ENCODE results near the gene SETD5.
A peak's percentile ranks its signal among the peaks of the same experiment; 100 is the strongest.

Gene SETD5

GRCh38 chr3:9402410-9403228 is 5.2 kb downstream of the SETD5 start:
- Histone ChIP-seq H2BK15ac (ENCODE audit: low read length) (no peak overlapping the region), H4K91ac (ENCODE audit: low read depth, low read length, poor library complexity) (no peak overlapping the region), H3K18ac (ENCODE audit: low read length) (no peak overlapping the region), H2AFZ (ENCODE audit: low read length) (no peak overlapping the region), H3K4me2 (ENCODE audit: insufficient read depth, low read length, poor library complexity, severe bottlenecking) (peak overlapping the region; percentile 46), H3K9ac (ENCODE audit: low read depth, low read length, poor library complexity) (no peak overlapping the region), H3K36me3 (replicated peaks in 1 of 2; ENCODE audit: control insufficient read depth in 2 of 2, insufficient read depth in 2 of 2, low read length in 2 of 2) (peaks cover 0 to 6% of the 10 kb centered on the region in 2 donors), H2AK5ac (ENCODE audit: low read depth, low read length) (no peak overlapping the region), H2BK120ac (ENCODE audit: low read depth, low read length) (no peak overlapping the region), H2BK12ac (ENCODE audit: low read length) (no peak overlapping the region), H3K14ac (ENCODE audit: low read length) (no peak overlapping the region), H3K4ac (ENCODE audit: low read length) (no peak overlapping the region), H3K4me1 (ENCODE audit: control insufficient read depth in 2 of 2, insufficient read depth in 1 of 2, low read depth in 1 of 2, low read length in 2 of 2) (peaks cover 6 to 39% of the 10 kb centered on the region in 2 donors), H2BK5ac (ENCODE audit: low read length) (no peak overlapping the region), H3K4me3 (ENCODE audit: low read length in 2 of 2) (peak overlapping the region; percentile 31 to 47), H3K9me3 (replicated peaks in 1 of 2; ENCODE audit: control insufficient read depth in 2 of 2, insufficient read depth in 1 of 2, low read depth in 1 of 2, low read length in 2 of 2) (peaks cover 0 to 6% of the 10 kb centered on the region in 2 donors), H3K27ac (replicated peaks; ENCODE audit: low read length) (peak overlapping the region; percentile 98), H3K23ac (ENCODE audit: low read depth, low read length, poor library complexity) (no peak overlapping the region), H4K8ac (ENCODE audit: low read depth, low read length) (no peak overlapping the region), H3K27me3 (ENCODE audit: control insufficient read depth in 3 of 3, insufficient read depth in 3 of 3, low read depth in 1 of 3, low read length in 3 of 3) (no peaks in the 10 kb centered on the region), H3K79me1 (ENCODE audit: low read depth, low read length) (no peaks in the 10 kb centered on the region)
- no CpG with 5 or more reads among the region's 3 CpGs for WGBS, 2 donors (ENCODE audit: extremely low coverage in 2 of 2, insufficient read length in 2 of 2, insufficient replicate concordance in 1 of 2)
- peak; percentile 80 for DNase-seq (ENCODE audit: low spot score)

- no peaks in the 10 kb centered on the region for H3K27me3 ChIP-seq (ENCODE audit: control insufficient read depth in 3 of 3, insufficient read depth in 3 of 3, low read depth in 1 of 3, low read length in 3 of 3)
- H3K27ac ChIP-seq (replicated peaks; ENCODE audit: low read length): no peak overlapping the region
- H3K4me1 ChIP-seq (ENCODE audit: control insufficient read depth in 2 of 2, insufficient read depth in 1 of 2, low read depth in 1 of 2, low read length in 2 of 2): peaks cover 6 to 39% of the 10 kb centered on the region in 2 donors
- no peak overlapping the region for H3K4me2 ChIP-seq (ENCODE audit: insufficient read depth, low read length, poor library complexity, severe bottlenecking)
- DNase-seq (ENCODE audit: low spot score): no peak
- H2BK5ac ChIP-seq (ENCODE audit: low read length): no peak overlapping the region
- H2BK12ac ChIP-seq (ENCODE audit: low read length): no peak overlapping the region
- no peak overlapping the region for H4K91ac ChIP-seq (ENCODE audit: low read depth, low read length, poor library complexity)
- peaks cover 0 to 6% of the 10 kb centered on the region in 2 donors for H3K36me3 ChIP-seq (replicated peaks in 1 of 2; ENCODE audit: control insufficient read depth in 2 of 2, insufficient read depth in 2 of 2, low read length in 2 of 2)
- H3K9me3 ChIP-seq (replicated peaks in 1 of 2; ENCODE audit: control insufficient read depth in 2 of 2, insufficient read depth in 1 of 2, low read depth in 1 of 2, low read length in 2 of 2): peaks cover 1 to 8% of the 10 kb centered on the region in 2 donors
- no peaks in the 10 kb centered on the region for H3K79me1 ChIP-seq (ENCODE audit: low read depth, low read length)
- H3K18ac ChIP-seq (ENCODE audit: low read length): no peak overlapping the region
- no peak overlapping the region for H2BK120ac ChIP-seq (ENCODE audit: low read depth, low read length)
- H3K4me3 ChIP-seq (ENCODE audit: low read length in 2 of 2): no peak overlapping the region
- no peak overlapping the region for H3K4ac ChIP-seq (ENCODE audit: low read length)
- no peak overlapping the region for H2BK15ac ChIP-seq (ENCODE audit: low read length)
- H2AFZ ChIP-seq (ENCODE audit: low read length): no peak overlapping the region
- H3K23ac ChIP-seq (ENCODE audit: low read depth, low read length, poor library complexity): no peak overlapping the region
- no CpG with 5 or more reads among the region's 2 CpGs for WGBS, 2 donors (ENCODE audit: extremely low coverage in 2 of 2, insufficient read length in 2 of 2, insufficient replicate concordance in 1 of 2)
- no peak overlapping the region for H3K14ac ChIP-seq (ENCODE audit: low read length)
- H3K9ac ChIP-seq (ENCODE audit: low read depth, low read length, poor library complexity): no peak overlapping the region
- H2AK5ac ChIP-seq (ENCODE audit: low read depth, low read length): no peak overlapping the region
- no peak overlapping the region for H4K8ac ChIP-seq (ENCODE audit: low read depth, low read length)
Observed at GRCh38 chr3:9403463-9403862, 6.0 kb downstream of the SETD5 start.

GRCh38 chr3:9404680-9405079 is 7.3 kb downstream of the SETD5 start:
- no peak for DNase-seq (ENCODE audit: low spot score)
- Histone ChIP-seq H3K14ac (ENCODE audit: low read length) (no peak overlapping the region), H3K9ac (ENCODE audit: low read depth, low read length, poor library complexity) (no peak overlapping the region), H2BK15ac (ENCODE audit: low read length) (no peak overlapping the region), H2BK12ac (ENCODE audit: low read length) (no peak overlapping the region), H2AFZ (ENCODE audit: low read length) (no peak overlapping the region), H3K4me1 (ENCODE audit: control insufficient read depth in 2 of 2, insufficient read depth in 1 of 2, low read depth in 1 of 2, low read length in 2 of 2) (peaks cover 6 to 39% of the 10 kb centered on the region in 2 donors), H4K8ac (ENCODE audit: low read depth, low read length) (no peak overlapping the region), H3K4ac (ENCODE audit: low read length) (no peak overlapping the region), H3K36me3 (replicated peaks in 1 of 2; ENCODE audit: control insufficient read depth in 2 of 2, insufficient read depth in 2 of 2, low read length in 2 of 2) (peaks cover 0 to 15% of the 10 kb centered on the region in 2 donors), H3K27ac (replicated peaks; ENCODE audit: low read length) (peak overlapping the region; percentile 16), H2BK5ac (ENCODE audit: low read length) (no peak overlapping the region), H3K27me3 (ENCODE audit: control insufficient read depth in 3 of 3, insufficient read depth in 3 of 3, low read depth in 1 of 3, low read length in 3 of 3) (no peaks in the 10 kb centered on the region), H3K79me1 (ENCODE audit: low read depth, low read length) (no peaks in the 10 kb centered on the region), H4K91ac (ENCODE audit: low read depth, low read length, poor library complexity) (no peak overlapping the region), H3K18ac (ENCODE audit: low read length) (no peak overlapping the region), H2AK5ac (ENCODE audit: low read depth, low read length) (no peak overlapping the region), H2BK120ac (ENCODE audit: low read depth, low read length) (no peak overlapping the region), H3K4me3 (ENCODE audit: low read length in 2 of 2) (no peak overlapping the region), H3K4me2 (ENCODE audit: insufficient read depth, low read length, poor library complexity, severe bottlenecking) (no peak overlapping the region), H3K23ac (ENCODE audit: low read depth, low read length, poor library complexity) (no peak overlapping the region), H3K9me3 (replicated peaks in 1 of 2; ENCODE audit: control insufficient read depth in 2 of 2, insufficient read depth in 1 of 2, low read depth in 1 of 2, low read length in 2 of 2) (peaks cover 1 to 19% of the 10 kb centered on the region in 2 donors)
- WGBS, 2 donors (ENCODE audit: extremely low coverage in 2 of 2, insufficient read length in 2 of 2, insufficient replicate concordance in 1 of 2): no CpG with 5 or more reads among the region's 1 CpG

GRCh38 chr3:9405756-9406155 is 8.3 kb downstream of the SETD5 start:
- no peak overlapping the region for H3K4me3 ChIP-seq (ENCODE audit: low read length in 2 of 2)
- no peak overlapping the region for H4K91ac ChIP-seq (ENCODE audit: low read depth, low read length, poor library complexity)
- H3K27me3 ChIP-seq (ENCODE audit: control insufficient read depth in 3 of 3, insufficient read depth in 3 of 3, low read depth in 1 of 3, low read length in 3 of 3): no peaks in the 10 kb centered on the region
- H2AFZ ChIP-seq (ENCODE audit: low read length): no peak overlapping the region
- H2BK12ac ChIP-seq (ENCODE audit: low read length): no peak overlapping the region
- no peaks in the 10 kb centered on the region for H3K79me1 ChIP-seq (ENCODE audit: low read depth, low read length)
- no peak overlapping the region for H4K8ac ChIP-seq (ENCODE audit: low read depth, low read length)
- no peak overlapping the region for H3K9ac ChIP-seq (ENCODE audit: low read depth, low read length, poor library complexity)
- WGBS, 2 donors (ENCODE audit: extremely low coverage in 2 of 2, insufficient read length in 2 of 2, insufficient replicate concordance in 1 of 2): no CpG with 5 or more reads among the region's 3 CpGs
- DNase-seq (ENCODE audit: low spot score): no peak
- H3K14ac ChIP-seq (ENCODE audit: low read length): no peak overlapping the region
- peaks cover 5 to 37% of the 10 kb centered on the region in 2 donors for H3K4me1 ChIP-seq (ENCODE audit: control insufficient read depth in 2 of 2, insufficient read depth in 1 of 2, low read depth in 1 of 2, low read length in 2 of 2)
- no peak overlapping the region for H3K27ac ChIP-seq (replicated peaks; ENCODE audit: low read length)
- H3K36me3 ChIP-seq (replicated peaks in 1 of 2; ENCODE audit: control insufficient read depth in 2 of 2, insufficient read depth in 2 of 2, low read length in 2 of 2): peaks cover 0 to 24% of the 10 kb centered on the region in 2 donors
- no peak overlapping the region for H3K23ac ChIP-seq (ENCODE audit: low read depth, low read length, poor library complexity)
- no peak overlapping the region for H3K18ac ChIP-seq (ENCODE audit: low read length)
- H3K9me3 ChIP-seq (replicated peaks in 1 of 2; ENCODE audit: control insufficient read depth in 2 of 2, insufficient read depth in 1 of 2, low read depth in 1 of 2, low read length in 2 of 2): peaks cover 1 to 26% of the 10 kb centered on the region in 2 donors
- no peak overlapping the region for H2BK120ac ChIP-seq (ENCODE audit: low read depth, low read length)
- no peak overlapping the region for H3K4ac ChIP-seq (ENCODE audit: low read length)
- H2BK5ac ChIP-seq (ENCODE audit: low read length): no peak overlapping the region
- no peak overlapping the region for H2AK5ac ChIP-seq (ENCODE audit: low read depth, low read length)
- H3K4me2 ChIP-seq (ENCODE audit: insufficient read depth, low read length, poor library complexity, severe bottlenecking): no peak overlapping the region
- no peak overlapping the region for H2BK15ac ChIP-seq (ENCODE audit: low read length)

All from neuronal stem cell (in vitro differentiated cells).